Measurements from ENCODE around the gene FAM184A.

FAM184A gene

GRCh38 chr6:118967239-118967638 lies 111.2 kb downstream of the FAM184A start:
- DNase-seq (ENCODE audit: low spot score), result no peak

GRCh38 chr6:118965843-118966370 lies 112.6 kb downstream of the FAM184A start:
- no peak for DNase-seq (ENCODE audit: low spot score)

- DNase-seq (ENCODE audit: low spot score), result no peak
Observed at GRCh38 chr6:118965371-118965770, 113.1 kb downstream of the FAM184A start.

GRCh38 chr6:118963003-118963402 lies 115.5 kb downstream of the FAM184A start:
- peak; percentile 3 for DNase-seq (ENCODE audit: low spot score)

GRCh38 chr6:118959903-118960302 lies 118.6 kb downstream of the FAM184A start:
- no peak for DNase-seq (ENCODE audit: low spot score)

GRCh38 chr6:118953391-118953790 lies 125.1 kb downstream of the FAM184A start:
- DNase-seq (ENCODE audit: low spot score), result no peak

- DNase-seq (ENCODE audit: low spot score), result no peak
Observed at GRCh38 chr6:118952683-118953082, 125.8 kb downstream of the FAM184A start.

GRCh38 chr6:118945217-118945616 lies 133.2 kb downstream of the FAM184A start:
- no peak for DNase-seq (ENCODE audit: low spot score)

GRCh38 chr6:118940770-118941169 lies 137.7 kb downstream of the FAM184A start:
- DNase-seq (ENCODE audit: low spot score), result no peak

- DNase-seq (ENCODE audit: low spot score), result no peak
Observed at GRCh38 chr6:118939683-118940082, 138.8 kb downstream of the FAM184A start.

- DNase-seq (ENCODE audit: low spot score), result no peak
Observed at GRCh38 chr6:118935978-118936703, 142.3 kb downstream of the FAM184A start.

- DNase-seq (ENCODE audit: low spot score), result no peak
Observed at GRCh38 chr6:118935331-118935668, 143.2 kb downstream of the FAM184A start.

- peak; percentile 75 for DNase-seq (ENCODE audit: low spot score)
Observed at GRCh38 chr6:118934461-118935330, 143.8 kb downstream of the FAM184A start, which contains the start of gene MCM9. Gene MCM9, minus strand, starts transcription at chr6:118935159. Its CDS starts 3,436 bp downstream, at chr6:118931723.

- DNase-seq (ENCODE audit: low spot score), result no peak
Observed at GRCh38 chr6:118933855-118934460, 144.5 kb downstream of the FAM184A start.

- no peak for DNase-seq (ENCODE audit: low spot score)
Observed at GRCh38 chr6:118932421-118932820, 146.0 kb downstream of the FAM184A start.

- no peak for DNase-seq (ENCODE audit: low spot score)
Observed at GRCh38 chr6:118931436-118931835, 147.0 kb downstream of the FAM184A start.

- no peak for DNase-seq (ENCODE audit: low spot score)
Observed at GRCh38 chr6:118930680-118931079, 147.8 kb downstream of the FAM184A start.

- DNase-seq (ENCODE audit: low spot score), result no peak
Observed at GRCh38 chr6:118923035-118923434, 155.4 kb downstream of the FAM184A start.

GRCh38 chr6:118921084-118921483 lies 157.4 kb downstream of the FAM184A start:
- DNase-seq (ENCODE audit: low spot score), result no peak

GRCh38 chr6:118918329-118918725 lies 160.1 kb downstream of the FAM184A start:
- DNase-seq (ENCODE audit: low spot score), result no peak

GRCh38 chr6:118917546-118918328 lies 160.7 kb downstream of the FAM184A start:
- DNase-seq (ENCODE audit: low spot score), result no peak

GRCh38 chr6:118914598-118914997 lies 163.9 kb downstream of the FAM184A start:
- DNase-seq (ENCODE audit: low spot score), result no peak
